Loucy (cell line): Measurements from ENCODE around the gene SPATS2.

Experiments used
- H2AFZ ChIP-seq: fragments of 200-600 bp; sonication (generic); 2 replicates; pipeline ENCODE4 v1.6.0; 2016; ENCODE audit warnings: antibody characterized with exemption, mild to moderate bottlenecking, low read length, moderate library complexity
- H3F3A ChIP-seq: fragments of 200-600 bp; 2 replicates; pipeline ENCODE4 v1.6.0; 2016; ENCODE audit warnings: antibody characterized with exemption, low read depth, mild to moderate bottlenecking
- H3K27me3 ChIP-seq: fragments of 200-600 bp; sonication (generic); 2 replicates; pipeline ENCODE4 v1.6.1; 2014; ENCODE audit warnings: low read length, mild to moderate bottlenecking; ENCODE audit not compliant: insufficient read depth, poor library complexity, severe bottlenecking
- H3K36me3 ChIP-seq: fragments of 200-600 bp; sonication (generic); 2 replicates; pipeline ENCODE4 v1.6.1; 2016; ENCODE audit warnings: low read length; ENCODE audit not compliant: insufficient read depth
- H3K4me1 ChIP-seq: fragments of 200-600 bp; sonication (generic); 2 replicates; pipeline ENCODE4 v1.5.1; 2014; ENCODE audit warnings: low read length, mild to moderate bottlenecking; ENCODE audit not compliant: insufficient read depth, poor library complexity, severe bottlenecking
- H3K4me2 ChIP-seq: fragments of 200-600 bp; sonication (generic); 2 replicates; pipeline ENCODE4 v1.6.0; 2014; ENCODE audit warnings: antibody characterized with exemption, low read length, low read depth, mild to moderate bottlenecking; ENCODE audit not compliant: poor library complexity, severe bottlenecking
- H3K4me3 ChIP-seq: fragments of 200-600 bp; sonication (generic); 2 replicates; pipeline ENCODE4 v1.5.1; 2014; ENCODE audit warnings: low read length, mild to moderate bottlenecking, mixed read lengths; ENCODE audit not compliant: poor library complexity, severe bottlenecking
- H3K79me2 ChIP-seq: fragments of 200-600 bp; sonication (generic); 2 replicates; pipeline ENCODE4 v1.6.1; 2014; ENCODE audit warnings: low read length; ENCODE audit not compliant: insufficient read depth
- H3K9ac ChIP-seq: fragments of 200-600 bp; sonication (generic); 2 replicates; pipeline ENCODE4 v1.6.0; 2014; ENCODE audit warnings: mild to moderate bottlenecking, low read depth, low read length, moderate library complexity; ENCODE audit not compliant: poor library complexity, severe bottlenecking
- H3K9me2 ChIP-seq: fragments of 200-600 bp; sonication (generic); replicated peaks from 2 replicates; pipeline ENCODE4 v1.6.1; 2016; ENCODE audit warnings: low read depth, low read length, mixed read lengths
- H3K9me3 ChIP-seq: fragments of 200-600 bp; sonication (generic); 2 replicates; pipeline ENCODE4 v1.6.1; 2014; ENCODE audit warnings: mild to moderate bottlenecking, antibody characterized with exemption, low read length, low read depth; ENCODE audit not compliant: insufficient read depth
- H4K20me1 ChIP-seq: fragments of 200-600 bp; sonication (generic); 2 replicates; pipeline ENCODE4 v1.6.0; 2014; ENCODE audit warnings: antibody characterized with exemption, low read length, mild to moderate bottlenecking; ENCODE audit not compliant: insufficient read depth, poor library complexity, severe bottlenecking
- EZH2phosphoT487 ChIP-seq: fragments of 200-600 bp; IDR thresholded peaks from 2 replicates; pipeline ENCODE4 v1.6.1; 2018; ENCODE audit warnings: antibody characterized with exemption, mild to moderate bottlenecking, moderate library complexity, borderline replicate concordance
- TF ChIP-seq, protein P1 (sequence below): fragments of 200-600 bp; sonication (generic); conservative IDR thresholded peaks from 2 replicates; pipeline ENCODE4 v1.5.1; 2014; ENCODE audit warnings: mild to moderate bottlenecking, antibody characterized with exemption, low read length

The SPATS2 gene

DNA sequence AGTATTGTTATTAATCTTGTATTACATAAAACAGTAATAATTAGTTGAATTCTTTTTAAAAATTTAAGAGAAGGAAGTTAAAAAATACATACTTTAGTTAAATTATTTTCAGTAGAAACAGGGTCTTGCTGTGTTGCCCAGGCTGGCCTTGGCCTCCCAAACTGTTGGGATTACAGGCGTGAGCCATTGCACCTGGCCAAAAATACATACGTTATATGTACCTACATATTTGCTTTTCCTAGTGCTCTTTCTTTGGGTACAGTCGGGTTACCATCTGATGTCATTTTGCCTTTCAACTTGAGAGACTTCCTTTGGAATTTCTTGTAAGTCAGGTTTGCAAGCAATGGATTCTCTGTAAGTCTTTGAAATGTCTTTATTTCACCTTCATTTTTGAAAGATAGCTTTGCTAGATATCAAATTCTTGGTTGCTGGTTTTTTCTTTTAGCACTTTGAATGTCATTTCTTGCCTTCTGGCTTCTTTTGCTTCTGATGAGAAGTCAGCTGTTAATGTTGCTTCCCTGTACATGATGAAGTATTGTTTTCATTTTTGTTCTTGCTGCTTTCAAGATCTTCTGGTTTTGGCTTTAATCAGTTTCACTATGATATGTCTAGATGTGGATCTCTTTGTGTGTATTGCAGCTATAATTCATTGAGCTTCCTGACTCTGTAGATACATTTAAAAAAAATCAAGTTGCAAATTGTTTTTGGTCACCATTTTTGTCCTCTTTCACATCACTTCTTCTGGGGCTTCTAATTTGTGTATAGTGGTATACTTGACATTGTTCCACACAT lies 84.4 kb downstream of the SPATS2 start:
- Histone ChIP-seq H3K79me2 (peaks cover 28% of the 10 kb centered on the region; the same call in 1 of the 2 replicates), H2AFZ (no peak overlapping the region), H4K20me1 (no peaks in the 10 kb centered on the region), H3K36me3 (peaks cover 6% of the 10 kb centered on the region; the same call in 1 of the 2 replicates), H3K9ac (no peak overlapping the region), H3K9me2 (no peaks in the 10 kb centered on the region), H3F3A (no peaks in the 10 kb centered on the region; the same call in 1 of the 2 replicates), H3K27me3 (no peaks in the 10 kb centered on the region), H3K4me2 (no peak overlapping the region), H3K4me3 (no peak overlapping the region), H3K9me3 (peaks cover 2% of the 10 kb centered on the region; the same call in 1 of the 2 replicates), H3K4me1 (no peaks in the 10 kb centered on the region)
- TF ChIP-seq, protein P1, sequence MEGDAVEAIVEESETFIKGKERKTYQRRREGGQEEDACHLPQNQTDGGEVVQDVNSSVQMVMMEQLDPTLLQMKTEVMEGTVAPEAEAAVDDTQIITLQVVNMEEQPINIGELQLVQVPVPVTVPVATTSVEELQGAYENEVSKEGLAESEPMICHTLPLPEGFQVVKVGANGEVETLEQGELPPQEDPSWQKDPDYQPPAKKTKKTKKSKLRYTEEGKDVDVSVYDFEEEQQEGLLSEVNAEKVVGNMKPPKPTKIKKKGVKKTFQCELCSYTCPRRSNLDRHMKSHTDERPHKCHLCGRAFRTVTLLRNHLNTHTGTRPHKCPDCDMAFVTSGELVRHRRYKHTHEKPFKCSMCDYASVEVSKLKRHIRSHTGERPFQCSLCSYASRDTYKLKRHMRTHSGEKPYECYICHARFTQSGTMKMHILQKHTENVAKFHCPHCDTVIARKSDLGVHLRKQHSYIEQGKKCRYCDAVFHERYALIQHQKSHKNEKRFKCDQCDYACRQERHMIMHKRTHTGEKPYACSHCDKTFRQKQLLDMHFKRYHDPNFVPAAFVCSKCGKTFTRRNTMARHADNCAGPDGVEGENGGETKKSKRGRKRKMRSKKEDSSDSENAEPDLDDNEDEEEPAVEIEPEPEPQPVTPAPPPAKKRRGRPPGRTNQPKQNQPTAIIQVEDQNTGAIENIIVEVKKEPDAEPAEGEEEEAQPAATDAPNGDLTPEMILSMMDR: no peak
- no peak for TF ChIP-seq EZH2phosphoT487

DNA sequence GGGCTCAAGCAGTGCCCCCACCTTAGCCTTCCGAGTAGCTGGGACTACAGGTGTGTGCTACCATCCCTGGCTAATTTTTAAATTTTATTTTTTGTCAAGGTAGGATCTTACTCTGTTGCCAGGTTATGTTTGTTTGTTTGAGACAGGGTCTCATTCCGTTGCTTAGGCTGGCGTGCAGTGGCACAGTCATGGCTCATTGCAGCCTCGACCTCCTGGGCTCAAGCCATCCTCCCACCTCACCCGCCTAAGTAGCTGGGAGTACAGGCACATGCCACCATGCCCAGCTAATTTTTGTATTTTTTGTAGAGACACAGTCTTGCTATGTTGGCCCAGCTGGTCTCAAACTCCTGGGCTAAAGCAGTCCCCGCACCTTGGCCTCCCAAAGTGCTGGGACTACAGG lies 88.2 kb downstream of the SPATS2 start:
- no peak for TF ChIP-seq EZH2phosphoT487
- TF ChIP-seq, protein P1: no peak
- Histone ChIP-seq H3K4me2 (no peak overlapping the region), H2AFZ (no peak overlapping the region), H4K20me1 (no peaks in the 10 kb centered on the region), H3K4me1 (no peaks in the 10 kb centered on the region), H3K9me3 (no peaks in the 10 kb centered on the region), H3K27me3 (no peaks in the 10 kb centered on the region), H3K9me2 (no peaks in the 10 kb centered on the region), H3K36me3 (peaks cover 6% of the 10 kb centered on the region; the same call in 1 of the 2 replicates), H3K9ac (no peak overlapping the region), H3F3A (no peaks in the 10 kb centered on the region; the same call in 1 of the 2 replicates), H3K4me3 (no peak overlapping the region), H3K79me2 (peaks cover 17% of the 10 kb centered on the region; the same call in 1 of the 2 replicates)

DNA sequence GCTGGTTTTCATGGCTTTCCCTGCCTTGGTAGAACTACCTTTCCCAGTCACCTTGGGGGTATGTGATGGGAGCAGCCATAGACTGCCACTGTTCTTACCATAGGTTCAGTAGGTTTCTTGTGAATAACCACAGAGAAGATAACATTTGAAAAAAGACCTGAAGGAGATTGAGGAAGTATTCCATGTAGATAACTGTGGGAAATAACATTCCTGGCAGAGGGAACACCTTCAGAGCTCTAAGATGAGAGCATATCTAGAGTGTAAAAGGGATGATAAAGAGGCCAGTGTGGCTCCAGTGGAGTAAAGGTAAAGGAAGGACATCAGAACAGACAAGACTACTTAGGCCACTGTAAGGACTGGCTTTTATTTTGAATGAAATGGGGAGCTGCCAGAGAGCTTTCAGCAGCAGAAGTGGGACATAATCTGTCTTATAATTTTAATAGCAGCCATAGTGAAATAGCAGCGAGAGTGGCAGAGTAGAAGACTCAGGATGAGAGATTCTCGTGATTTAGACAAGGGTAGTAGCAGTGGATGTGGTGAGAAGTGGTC lies 88.9 kb downstream of the SPATS2 start:
- H3K9ac ChIP-seq: no peak overlapping the region
- no peak overlapping the region for H2AFZ ChIP-seq
- H4K20me1 ChIP-seq: no peaks in the 10 kb centered on the region
- no peak overlapping the region for H3K4me2 ChIP-seq
- peaks cover 17% of the 10 kb centered on the region; the same call in 1 of the 2 replicates for H3K79me2 ChIP-seq
- H3K27me3 ChIP-seq: no peaks in the 10 kb centered on the region
- no peaks in the 10 kb centered on the region for H3K9me3 ChIP-seq
- H3K4me3 ChIP-seq: no peak overlapping the region
- H3K9me2 ChIP-seq: no peaks in the 10 kb centered on the region
- TF ChIP-seq EZH2phosphoT487: no peak
- TF ChIP-seq, protein P1: no peak
- H3K4me1 ChIP-seq: no peaks in the 10 kb centered on the region
- H3F3A ChIP-seq: no peaks in the 10 kb centered on the region; the same call in 1 of the 2 replicates
- H3K36me3 ChIP-seq: peaks cover 6% of the 10 kb centered on the region; the same call in 1 of the 2 replicates
